Spinal cord (tissue), 10 donors: Measurements from ENCODE around the gene VANGL2. TPM values are rescaled to one million over a fixed set of nuclear protein-coding genes. Genes with fewer than 3 reads are reported as not detected.

Source experiments
- DNase-seq, 6 donors: peaks; one replicate each; pipeline versions ENCODE4 v3.0.0 to v3.0.0-alpha.2; 2013 to 2015; ENCODE audit warnings: low spot score in 6 of 6, low read depth in 4 of 6
- H3K27ac ChIP-seq: one replicate; pipeline ENCODE4 v1.5.1; 2013; ENCODE audit warnings: low read depth, low read length, control low read depth
- H3K27me3 ChIP-seq: one replicate; pipeline ENCODE4 v1.6.1; 2013; ENCODE audit warnings: low read length; ENCODE audit not compliant: control insufficient read depth, insufficient read depth
- H3K36me3 ChIP-seq: one replicate; pipeline ENCODE4 v1.6.1; 2013; ENCODE audit warnings: low read length; ENCODE audit not compliant: control insufficient read depth, insufficient read depth
- H3K4me1 ChIP-seq: one replicate; pipeline ENCODE4 v1.6.1; 2013; ENCODE audit warnings: low read length; ENCODE audit not compliant: control insufficient read depth, insufficient read depth
- H3K4me3 ChIP-seq: one replicate; pipeline ENCODE4 v1.5.1; 2013; ENCODE audit warnings: low read depth, low read length, control low read depth
- H3K9me3 ChIP-seq: one replicate; pipeline ENCODE4 v1.6.1; 2013; ENCODE audit warnings: low read length; ENCODE audit not compliant: control insufficient read depth, insufficient read depth
- WGBS: methylation state at CpG from one replicate; pipeline ENCODE4 v1.1.5; 2013; ENCODE audit warnings: missing lambda C conversion rate; ENCODE audit not compliant: insufficient coverage; 5-methylcytosine and 5-hydroxymethylcytosine counted together
- polyA plus RNA-seq, 2 donors: library from polyadenylated mRNA; unstranded; fragments of 120-200 nt; gene quantifications; one replicate each; pipeline ENCODE4 v1.2.1, GENCODE V29; 2013; ENCODE audit not compliant: insufficient read length in 2 of 2
- total RNA-seq, 2 donors: library from RNA; depleted of rRNA in 1 of 2; stranded (reverse); fragments of 120-200 nt in 1 of 2; fragments of >200 nt in 1 of 2; gene quantifications; one replicate each; pipeline versions ENCODE4 v1.2.3 to v1.2.4, GENCODE V29; 2013 to 2014
- donor health status: healthy.

The VANGL2 gene
- total and polyA plus RNA-seq, 4 donors: 8.7 to 67.0 (median 37.1) TPM

DNA sequence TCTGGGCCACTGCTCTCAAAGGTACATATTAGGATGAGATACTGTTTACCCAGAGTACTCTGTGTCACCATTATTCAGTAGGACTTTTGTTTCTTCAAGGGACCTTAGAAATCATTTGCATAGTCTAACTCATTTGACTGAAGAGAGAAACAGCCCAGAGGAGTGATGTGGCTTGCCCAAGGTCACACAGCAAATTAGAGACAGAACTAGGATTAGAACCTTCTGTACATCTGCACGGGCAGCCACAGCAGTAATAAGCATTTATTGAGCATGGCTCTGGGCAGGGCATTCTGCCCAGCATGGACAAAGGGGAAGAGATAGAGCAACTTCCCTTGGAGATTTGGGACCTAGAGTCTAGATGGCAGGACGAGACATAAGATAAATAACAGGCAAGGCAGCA lies 39.2 kb upstream of the VANGL2 start:
- Histone ChIP-seq H3K27ac (no peak overlapping the region), H3K9me3 (no peaks in the 10 kb centered on the region), H3K4me1 (peaks cover 8% of the 10 kb centered on the region), H3K36me3 (peaks cover 24% of the 10 kb centered on the region), H3K27me3 (no peaks in the 10 kb centered on the region), H3K4me3 (no peak overlapping the region)
- 84% methylated on average over 2 of the region's 2 CpGs for WGBS
- DNase-seq: no peak

DNA sequence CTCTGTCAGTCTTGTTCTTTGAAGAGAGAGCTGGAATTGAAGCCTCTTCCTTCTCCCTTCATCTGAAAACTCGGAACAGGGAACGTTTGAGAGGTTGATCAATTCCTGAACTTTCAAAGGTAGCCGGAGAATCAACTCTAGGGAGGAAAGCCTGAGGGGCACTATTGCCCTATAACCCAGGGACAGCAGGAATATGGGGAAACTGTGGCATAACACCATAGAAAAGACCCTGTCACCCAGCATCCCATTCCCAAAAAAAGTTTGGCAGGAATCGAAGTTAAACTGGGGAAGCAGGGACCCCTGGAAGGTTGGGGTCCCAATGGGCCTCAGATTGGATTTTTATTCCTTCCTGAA lies 38.6 kb upstream of the VANGL2 start:
- H3K27me3 ChIP-seq: no peaks in the 10 kb centered on the region
- no peak overlapping the region for H3K4me3 ChIP-seq
- no peaks in the 10 kb centered on the region for H3K9me3 ChIP-seq
- no peak for DNase-seq
- WGBS: no CpG with 5 or more reads among the region's 4 CpGs
- H3K27ac ChIP-seq: no peak overlapping the region
- peaks cover 8% of the 10 kb centered on the region for H3K4me1 ChIP-seq
- H3K36me3 ChIP-seq: peaks cover 18% of the 10 kb centered on the region

DNA sequence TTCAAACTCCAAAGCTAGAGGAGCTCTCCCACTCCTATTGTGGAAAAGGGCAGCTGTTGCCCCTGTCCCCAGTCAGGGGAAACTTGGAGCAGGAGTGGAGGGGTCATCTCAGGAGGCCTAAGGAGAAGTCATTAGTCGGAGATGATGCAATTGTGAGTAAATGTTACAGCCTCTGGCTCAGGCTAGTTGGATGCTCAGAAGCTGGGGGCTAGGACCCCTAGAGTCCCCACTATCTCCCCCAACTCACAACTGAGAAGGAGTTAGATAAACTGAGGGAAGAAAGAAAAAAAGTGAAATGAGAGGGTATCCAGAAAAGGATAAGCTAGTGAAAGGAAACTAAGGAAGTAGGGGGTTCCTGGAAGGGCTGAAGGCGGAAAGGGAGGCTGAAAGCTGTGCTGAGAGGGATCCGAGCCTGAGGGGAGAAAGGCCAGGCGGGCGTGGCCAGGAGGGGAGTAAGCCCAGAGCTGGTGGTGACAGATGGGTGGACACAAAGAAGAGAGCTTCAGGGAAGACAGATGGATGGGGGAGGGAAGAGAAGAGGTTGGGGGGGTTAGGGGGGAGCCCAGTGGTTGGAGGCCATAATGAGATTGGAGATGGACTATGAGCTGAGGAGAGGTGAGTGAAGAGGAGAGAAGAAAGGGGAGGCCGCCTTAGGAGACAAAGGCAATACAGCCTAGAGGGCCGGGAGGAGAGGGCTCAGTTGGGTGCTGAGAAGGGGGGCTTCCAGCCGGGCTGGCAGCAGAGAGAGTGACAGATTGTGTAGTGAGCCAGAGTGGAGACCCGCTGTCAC lies 38.0 kb upstream of the VANGL2 start:
- H3K9me3 ChIP-seq: no peaks in the 10 kb centered on the region
- peak in 2 of 6 donors; percentile 49 to 70 for DNase-seq
- H3K36me3 ChIP-seq: peaks cover 13% of the 10 kb centered on the region
- no peak overlapping the region for H3K4me3 ChIP-seq
- 36% methylated on average over 9 of the region's 9 CpGs for WGBS
- no peak overlapping the region for H3K27ac ChIP-seq
- peaks cover 8% of the 10 kb centered on the region for H3K4me1 ChIP-seq
- H3K27me3 ChIP-seq: no peaks in the 10 kb centered on the region

- Histone ChIP-seq H3K4me1 (peaks cover 8% of the 10 kb centered on the region), H3K27me3 (no peaks in the 10 kb centered on the region), H3K36me3 (peaks cover 12% of the 10 kb centered on the region), H3K27ac (no peak overlapping the region), H3K9me3 (no peaks in the 10 kb centered on the region), H3K4me3 (no peak overlapping the region)
- DNase-seq: peak in 2 of 6 donors; percentile 45 to 69
- 15% methylated on average over 4 of the region's 5 CpGs for WGBS
Measured at GRCh38 chr1:160363010-160363409, 37.4 kb upstream of the VANGL2 start.

DNA sequence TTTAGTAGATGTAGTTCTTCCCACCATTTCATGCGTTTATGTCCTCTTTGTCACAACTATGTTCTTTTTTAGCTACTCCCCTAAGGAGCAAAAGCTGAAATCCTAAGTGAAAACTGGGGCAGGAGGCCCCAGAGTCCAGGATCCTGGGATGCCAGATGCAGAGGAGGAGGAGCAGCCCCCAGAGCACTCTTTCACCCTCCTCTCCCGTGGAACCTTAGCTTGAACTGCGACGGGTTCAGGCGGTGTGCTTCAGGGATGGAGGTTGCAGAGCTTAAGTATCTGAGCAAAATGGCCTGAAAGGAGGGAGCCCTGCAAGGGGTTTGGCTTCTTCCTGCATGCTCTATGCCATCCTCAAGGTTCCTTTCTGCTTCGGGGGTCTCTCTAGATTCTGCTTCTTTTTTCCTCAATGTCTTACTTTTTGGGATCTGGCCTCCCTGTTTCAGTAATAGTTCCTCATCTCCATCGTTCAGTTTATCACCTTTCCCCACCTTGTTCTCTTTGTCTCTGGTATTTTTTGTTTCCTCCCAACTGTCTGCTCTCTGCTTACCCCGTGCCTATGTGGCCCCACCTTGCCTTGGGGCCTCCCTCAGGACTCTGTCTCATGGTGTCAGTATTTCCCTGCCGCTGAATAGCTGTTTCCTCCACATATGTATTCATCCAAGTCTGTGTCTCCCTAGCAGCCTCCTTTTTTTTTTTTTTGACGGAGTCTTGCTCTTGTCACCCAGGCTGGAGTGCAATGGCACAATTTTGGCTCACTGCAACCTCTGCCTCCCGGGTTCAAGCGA lies 36.2 kb upstream of the VANGL2 start:
- Histone ChIP-seq H3K4me3 (no peak overlapping the region), H3K4me1 (peaks cover 8% of the 10 kb centered on the region), H3K27me3 (no peaks in the 10 kb centered on the region), H3K27ac (no peak overlapping the region), H3K36me3 (peaks cover 7% of the 10 kb centered on the region), H3K9me3 (no peaks in the 10 kb centered on the region)
- 41% methylated on average over 7 of the region's 12 CpGs for WGBS
- DNase-seq: no peak

- no peak for DNase-seq
- WGBS: no CpG with 5 or more reads among the region's 1 CpG
Measured at GRCh38 chr1:160365325-160365724, 35.0 kb upstream of the VANGL2 start.

GRCh38 chr1:160366731-160367515 lies 33.4 kb upstream of the VANGL2 start, which contains the start of gene NHLH1:
NHLH1 (plus strand) TSS chr1:160367071; CDS start chr1:160370732, 3,661 bp downstream.
- peaks cover 8% of the 10 kb centered on the region for H3K4me1 ChIP-seq
- H3K36me3 ChIP-seq: no peaks in the 10 kb centered on the region
- WGBS: 93% methylated on average over 2 of the region's 15 CpGs
- H3K27ac ChIP-seq: no peak within 1 kb of the TSS
- H3K27me3 ChIP-seq: no peaks in the 10 kb centered on the region
- H3K4me3 ChIP-seq: no peak within 1 kb of the TSS
- peak in 2 of 6 donors; percentile 81 to 86 for DNase-seq
- H3K9me3 ChIP-seq: no peaks in the 10 kb centered on the region

More at GRCh38 chr1:160365325-160365724, 35.0 kb upstream of the VANGL2 start:
- Histone ChIP-seq H3K27ac (no peak overlapping the region), H3K36me3 (peaks cover 4% of the 10 kb centered on the region), H3K27me3 (no peaks in the 10 kb centered on the region), H3K4me3 (no peak overlapping the region), H3K9me3 (no peaks in the 10 kb centered on the region), H3K4me1 (peaks cover 8% of the 10 kb centered on the region)

- no peak for DNase-seq
- Histone ChIP-seq H3K4me3 (no peak overlapping the region), H3K36me3 (no peaks in the 10 kb centered on the region), H3K9me3 (no peaks in the 10 kb centered on the region), H3K27ac (no peak overlapping the region), H3K4me1 (peaks cover 7% of the 10 kb centered on the region), H3K27me3 (no peaks in the 10 kb centered on the region)
- 40% methylated on average over 3 of the region's 4 CpGs for WGBS
Measured at GRCh38 chr1:160367516-160367900, 32.9 kb upstream of the VANGL2 start.
